ENCODE data around the gene ANKFY1.
"Not testable (repeated sequence)": the region's sequence is repeated elsewhere in the genome, so short reads cannot be mapped to it uniquely, and the experiment has no call there.

ANKFY1 gene

GRCh38 chr17:4140125-4140524 lies 123.7 kb downstream of the ANKFY1 start:
- no peak overlapping the region for H3K9ac ChIP-seq (ENCODE audit: low read length)
- peaks cover 4% of the 10 kb centered on the region for H4K20me1 ChIP-seq (ENCODE audit: insufficient read depth, low read length)
- 0 out of 2 replicates have a peak, but pooled peaks cover 3% of the 10 kb centered on the region for H3K36me3 ChIP-seq (replicated peaks; ENCODE audit: insufficient read depth, low read length)
- peaks cover 14% of the 10 kb centered on the region for H3F3A ChIP-seq (ENCODE audit: insufficient read depth, low read length)
- peaks cover 14% of the 10 kb centered on the region for H3K4me1 ChIP-seq (ENCODE audit: low read length)
- no peaks in the 10 kb centered on the region for H3K9me3 ChIP-seq (replicated peaks; ENCODE audit: insufficient read depth, low read length)
- no peaks in the 10 kb centered on the region for H3K9me2 ChIP-seq (replicated peaks; ENCODE audit: insufficient read depth, low read length)
- peaks cover 83% of the 10 kb centered on the region for H3K79me2 ChIP-seq (ENCODE audit: low read length)
- DNase-seq = no peak
- TF ChIP-seq EZH2 (optimal IDR thresholded peaks at IDR 0.05; ENCODE audit: low read depth, low read length) = no peak
- no peak for TF ChIP-seq EZH2phosphoT487 (IDR thresholded peaks at IDR 0.05; ENCODE audit: low read length)
- H3K4me2 ChIP-seq (ENCODE audit: low read depth, low read length) = no peak overlapping the region
- no peak overlapping the region for H2AFZ ChIP-seq (ENCODE audit: low read length)
- no peaks in the 10 kb centered on the region for H3K27me3 ChIP-seq (replicated peaks; ENCODE audit: insufficient read depth, low read length)
- H3K27ac ChIP-seq (ENCODE audit: low read length) = no peak overlapping the region
- no peak overlapping the region for H3K4me3 ChIP-seq (ENCODE audit: low read length)

GRCh38 chr17:4138906-4139526 lies 124.8 kb downstream of the ANKFY1 start:
- H3K4me2 ChIP-seq (ENCODE audit: low read depth, low read length); H3K27ac ChIP-seq (ENCODE audit: low read length); H3K27me3 ChIP-seq (replicated peaks; ENCODE audit: insufficient read depth, low read length); H3K9ac ChIP-seq (ENCODE audit: low read length); H3K4me3 ChIP-seq (ENCODE audit: low read length); H3K4me1 ChIP-seq (ENCODE audit: low read length); H3K36me3 ChIP-seq (replicated peaks; ENCODE audit: insufficient read depth, low read length); H2AFZ ChIP-seq (ENCODE audit: low read length); DNase-seq; H3K9me2 ChIP-seq (replicated peaks; ENCODE audit: insufficient read depth, low read length); H4K20me1 ChIP-seq (ENCODE audit: insufficient read depth, low read length); H3K9me3 ChIP-seq (replicated peaks; ENCODE audit: insufficient read depth, low read length): not testable (repeated sequence)
- Histone ChIP-seq H3K79me2 (ENCODE audit: low read length) (peaks cover 87% of the 10 kb centered on the region), H3F3A (ENCODE audit: insufficient read depth, low read length) (peaks cover 10% of the 10 kb centered on the region)

GRCh38 chr17:4136373-4136772 lies 127.4 kb downstream of the ANKFY1 start:
- H3F3A ChIP-seq (ENCODE audit: insufficient read depth, low read length) = no peaks in the 10 kb centered on the region
- peaks cover 4% of the 10 kb centered on the region for H4K20me1 ChIP-seq (ENCODE audit: insufficient read depth, low read length)
- no peak for TF ChIP-seq EZH2phosphoT487 (IDR thresholded peaks at IDR 0.05; ENCODE audit: low read length)
- no peak for TF ChIP-seq CTCF (IDR thresholded peaks at IDR 0.05; ENCODE audit: low read length)
- TF ChIP-seq EZH2 (optimal IDR thresholded peaks at IDR 0.05; ENCODE audit: low read depth, low read length) = no peak
- no peak overlapping the region for H3K9ac ChIP-seq (ENCODE audit: low read length)
- no peak overlapping the region for H3K4me2 ChIP-seq (ENCODE audit: low read depth, low read length)
- H3K27ac ChIP-seq (ENCODE audit: low read length) = no peak overlapping the region
- no peaks in the 10 kb centered on the region for H3K9me2 ChIP-seq (replicated peaks; ENCODE audit: insufficient read depth, low read length)
- H2AFZ ChIP-seq (ENCODE audit: low read length) = no peak overlapping the region
- H3K4me3 ChIP-seq (ENCODE audit: low read length) = no peak overlapping the region
- DNase-seq = no peak
- peaks cover 95% of the 10 kb centered on the region for H3K79me2 ChIP-seq (ENCODE audit: low read length)
- no peaks in the 10 kb centered on the region for H3K27me3 ChIP-seq (replicated peaks; ENCODE audit: insufficient read depth, low read length)
- peaks cover 4% of the 10 kb centered on the region for H3K4me1 ChIP-seq (ENCODE audit: low read length)
- no peaks in the 10 kb centered on the region for H3K9me3 ChIP-seq (replicated peaks; ENCODE audit: insufficient read depth, low read length)
- H3K36me3 ChIP-seq (replicated peaks; ENCODE audit: insufficient read depth, low read length) = 0 out of 2 replicates have a peak, but pooled peaks cover 3% of the 10 kb centered on the region

- Histone ChIP-seq H4K20me1 (ENCODE audit: insufficient read depth, low read length) (peaks cover 4% of the 10 kb centered on the region; the same call in 1 of the 2 replicates), H3K27ac (ENCODE audit: low read length) (no peak overlapping the region), H3K9ac (ENCODE audit: low read length) (no peak overlapping the region), H3K36me3 (replicated peaks; ENCODE audit: insufficient read depth, low read length) (0 out of 2 replicates have a peak, but pooled peaks cover 6% of the 10 kb centered on the region), H3K4me3 (ENCODE audit: low read length) (no peak overlapping the region), H3K27me3 (replicated peaks; ENCODE audit: insufficient read depth, low read length) (no peaks in the 10 kb centered on the region), H3K4me2 (ENCODE audit: low read depth, low read length) (no peak overlapping the region), H3K9me2 (replicated peaks; ENCODE audit: insufficient read depth, low read length) (no peaks in the 10 kb centered on the region), H3K9me3 (replicated peaks; ENCODE audit: insufficient read depth, low read length) (no peaks in the 10 kb centered on the region), H2AFZ (ENCODE audit: low read length) (no peak overlapping the region), H3K4me1 (ENCODE audit: low read length) (no peaks in the 10 kb centered on the region), H3F3A (ENCODE audit: insufficient read depth, low read length) (no peaks in the 10 kb centered on the region), H3K79me2 (ENCODE audit: low read length) (peaks cover 95% of the 10 kb centered on the region)
- DNase-seq = no peak
- no peak for TF ChIP-seq EZH2 (optimal IDR thresholded peaks at IDR 0.05; ENCODE audit: low read depth, low read length)
- no peak for TF ChIP-seq CTCF (IDR thresholded peaks at IDR 0.05; ENCODE audit: low read length)
- TF ChIP-seq EZH2phosphoT487 (IDR thresholded peaks at IDR 0.05; ENCODE audit: low read length) = no peak
Observed at GRCh38 chr17:4135489-4135888, 128.3 kb downstream of the ANKFY1 start.
